B cell (primary cell): ENCODE measurements around the gene CEACAM16. TPM values are rescaled to one million over a fixed set of nuclear protein-coding genes. Genes with fewer than 3 reads are reported as not detected.

ENCODE experiments used
- ATAC-seq: fragments of 200-7000 bp; cut with Tn5 transposase; one replicate; pipeline ENCODE4 v1.10.0; 2021; ENCODE audit warnings: low read depth, mild to moderate bottlenecking, moderate number of reproducible peaks, moderate library complexity
- CTCF ChIA-PET: fragments of 350-600 bp; sonication (Branson Sonifier 250); formaldehyde crosslinking; loops from one replicate; lab custom pipeline; 2021; ENCODE audit warnings: antibody characterized with exemption, inconsistent platforms; lab: Charles Lee
- POLR2A ChIA-PET: fragments of 350-600 bp; sonication (Branson Sonifier 250); formaldehyde crosslinking; loops from one replicate; lab custom pipeline; 2021; ENCODE audit warnings: antibody characterized with exemption; lab: Charles Lee
- DNase-seq: peaks from one replicate; pipeline ENCODE4 v3.0.0; 2013
- H2AFZ ChIP-seq: 2 replicates; pipeline ENCODE4 v1.6.1; 2012; ENCODE audit warnings: mild to moderate bottlenecking, low read depth, low read length; ENCODE audit not compliant: insufficient read depth, poor library complexity, severe bottlenecking
- H3K27ac ChIP-seq, 2 donors: 1 replicate in 1 of 2; 2 replicates in 1 of 2; pipeline ENCODE4 v1.5.1; 2012 to 2013; ENCODE audit warnings: low read length in 2 of 2, mild to moderate bottlenecking in 2 of 2, moderate library complexity in 1 of 2
- H3K27me3 ChIP-seq, 4 experiments: fragments of 200-600 bp in 1 of 4; sonication (generic) in 1 of 4; replicated peaks in 1 of 4; 1 replicate in 2 of 4; 2 replicates in 2 of 4; pipeline versions ENCODE4 v1.6.1 to v1.7.0; 2013 to 2016; ENCODE audit warnings: low read length in 3 of 4, mild to moderate bottlenecking in 2 of 4, mixed read lengths in 1 of 4, moderate library complexity in 1 of 4; ENCODE audit not compliant: insufficient read depth in 4 of 4, control insufficient read depth in 3 of 4; ENCODE audit errors: control extremely low read depth in 1 of 4
- H3K36me3 ChIP-seq, 2 experiments: replicated peaks in 1 of 2; 1 replicate in 1 of 2; 2 replicates in 1 of 2; pipeline versions ENCODE4 v1.6.1 to v1.7.1; 2013; ENCODE audit warnings: low read length in 1 of 2; ENCODE audit not compliant: insufficient read depth in 2 of 2, control insufficient read depth in 1 of 2; ENCODE audit errors: control extremely low read depth in 1 of 2, extremely low read depth in 1 of 2
- H3K4me1 ChIP-seq, 2 donors: fragments of 200-600 bp in 1 of 2; sonication (generic) in 1 of 2; 1 replicate in 1 of 2; 2 replicates in 1 of 2; pipeline versions ENCODE4 v1.5.1 to v1.6.1; 2013 to 2017; ENCODE audit warnings: low read length in 2 of 2; ENCODE audit not compliant: control insufficient read depth in 2 of 2, insufficient read depth in 2 of 2
- H3K4me2 ChIP-seq: replicated peaks from 2 replicates; pipeline ENCODE3; 2012; ENCODE audit warnings: mild to moderate bottlenecking, low read depth, low read length; ENCODE audit not compliant: poor library complexity, severe bottlenecking
- H3K4me3 ChIP-seq, 5 experiments: fragments of 200-600 bp in 1 of 5; sonication (generic) in 1 of 5; 1 replicate in 3 of 5; 2 replicates in 2 of 5; pipeline versions ENCODE4 v1.5.1 to v1.7.0; 2011 to 2016; ENCODE audit warnings: low read length in 4 of 5, mild to moderate bottlenecking in 4 of 5, low read depth in 2 of 5, control low read depth in 1 of 5, moderate library complexity in 1 of 5; ENCODE audit not compliant: insufficient read depth in 1 of 5; ENCODE audit errors: control extremely low read depth in 1 of 5, extremely low read depth in 1 of 5
- H3K79me2 ChIP-seq: fragments of 200-600 bp; sonication (generic); one replicate; pipeline ENCODE4 v1.6.0; 2016; ENCODE audit warnings: low read length; ENCODE audit not compliant: control insufficient read depth, insufficient read depth
- H3K9ac ChIP-seq: fragments of 200-600 bp; sonication (generic); 2 replicates; pipeline ENCODE4 v1.6.1; 2017; ENCODE audit warnings: mild to moderate bottlenecking, low read length, moderate library complexity
- H3K9me3 ChIP-seq, 3 donors: one replicate each; pipeline versions ENCODE4 v1.6.1 to v1.7.1; 2013; ENCODE audit warnings: low read length in 2 of 3; ENCODE audit not compliant: control insufficient read depth in 2 of 3, insufficient read depth in 1 of 3; ENCODE audit errors: control extremely low read depth in 1 of 3
- H4K20me1 ChIP-seq: 2 replicates; pipeline ENCODE4 v1.6.0; 2012; ENCODE audit warnings: mild to moderate bottlenecking, low read length; ENCODE audit not compliant: insufficient read depth, control insufficient read depth, poor library complexity, severe bottlenecking
- H3K27ac Mint-ChIP-seq: one replicate; pipeline ENCODE4 v1.8.0; 2021; ENCODE audit warnings: mixed read lengths
- H3K27me3 Mint-ChIP-seq: one replicate; pipeline ENCODE4 v1.8.0; 2021; ENCODE audit warnings: mixed read lengths
- H3K4me1 Mint-ChIP-seq: one replicate; pipeline ENCODE4 v1.8.0; 2021; ENCODE audit warnings: mixed read lengths
- H3K4me3 Mint-ChIP-seq: one replicate; pipeline ENCODE4 v1.8.0; 2021; ENCODE audit warnings: mixed read lengths
- H3K9me3 Mint-ChIP-seq: one replicate; pipeline ENCODE4 v1.8.0; 2022; ENCODE audit warnings: mixed read lengths; ENCODE audit not compliant: insufficient read depth
- CTCF ChIP-seq: fragments of 200-600 bp; IDR thresholded peaks from one replicate; pipeline ENCODE4 v1.8.0; 2022; ENCODE audit warnings: antibody characterized with exemption, mild to moderate bottlenecking
- EZH2 ChIP-seq: IDR thresholded peaks from 2 replicates; pipeline ENCODE4 v1.6.1; 2012; ENCODE audit warnings: borderline replicate concordance, low read depth, mild to moderate bottlenecking, moderate library complexity, low read length; ENCODE audit not compliant: insufficient read depth, poor library complexity, severe bottlenecking
- WGBS: methylation state at CpG from one replicate; pipeline ENCODE4 v1.1.5; 2013; ENCODE audit warnings: missing lambda C conversion rate; ENCODE audit not compliant: insufficient coverage; 5-methylcytosine and 5-hydroxymethylcytosine counted together
- intact Hi-C: fragments of 100-400 bp; cut with micrococcal nuclease; formaldehyde crosslinking; loops from one replicate; pipeline ENCODE4 v1.10.0; 2022
- polyA plus RNA-seq: library from polyadenylated mRNA; depleted of rRNA; stranded (reverse); fragments of >200 nt; gene quantifications from 2 replicates; pipeline ENCODE4 v1.2.3, GENCODE V29; 2012
- total RNA-seq, 2 donors: library from RNA; stranded (reverse); fragments of 120-200 nt in 1 of 2; gene quantifications; 1 replicate in 1 of 2; 2 replicates in 1 of 2; pipeline versions ENCODE4 v1.2.3 to v1.2.4, GENCODE V29; 2013 to 2022

CEACAM16 gene
- total and polyA plus RNA-seq, 2 donors (not counting 1 experiment from before 2014, with no cell fraction given), result not detected

- no peak for TF ChIP-seq CTCF
- TF ChIP-seq EZH2, result no peak
- no peaks in the 10 kb centered on the region for H3K9me3 Mint-ChIP-seq
- Histone ChIP-seq H3K9me3 (no peaks in the 10 kb centered on the region), H2AFZ (peak overlapping the region; percentile 63), H3K9ac (no peak overlapping the region), H3K4me2 (peak overlapping the region; percentile 86), H3K27ac (peak overlapping the region; percentile 84 to 89), H4K20me1 (no peaks in the 10 kb centered on the region), H3K4me3 (no peak overlapping the region), H3K79me2 (no peaks in the 10 kb centered on the region), H3K4me1 (peaks cover 36 to 54% of the 10 kb centered on the region in 2 donors), H3K36me3 (peaks cover 0 to 6% of the 10 kb centered on the region in 2 experiments), H3K27me3 (no peaks in the 10 kb centered on the region)
- ChIA-PET CTCF (interaction anchor here (1.0 to 1.1 kb wide), 2 partner anchors 23 to 24 kb away, joined by 3 to 4 read pairs; no protein-coding TSS in a partner anchor), POLR2A (no interaction called here)
- H3K4me1 Mint-ChIP-seq, result peaks cover 47% of the 10 kb centered on the region
- H3K27me3 Mint-ChIP-seq, result no peaks in the 10 kb centered on the region
- DNase-seq (no peak), ATAC-seq (no peak)
- WGBS, result 81% methylated on average over 4 of the region's 5 CpGs
- peak overlapping the region; percentile 93 for H3K27ac Mint-ChIP-seq
- intact Hi-C loops, result no loop called here
- H3K4me3 Mint-ChIP-seq, result peak overlapping the region; percentile 95
Observed at GRCh38 chr19:44746616-44746945, 47.6 kb downstream of the CEACAM16 start.

- peaks cover 42 to 56% of the 10 kb centered on the region in 2 donors for H3K4me1 ChIP-seq
Observed at GRCh38 chr19:44746946-44747738, 48.2 kb downstream of the CEACAM16 start.

More at GRCh38 chr19:44746946-44747738, 48.2 kb downstream of the CEACAM16 start:
- Histone ChIP-seq H3K9ac (peak overlapping the region; percentile 72), H3K9me3 (no peaks in the 10 kb centered on the region), H3K36me3 (peaks cover 0 to 6% of the 10 kb centered on the region in 2 experiments), H3K27ac (peak overlapping the region; percentile 84 to 89), H3K4me3 (peak overlapping the region; percentile 58 to 95 (median 81)), H3K79me2 (no peaks in the 10 kb centered on the region), H4K20me1 (no peaks in the 10 kb centered on the region), H3K4me2 (peak overlapping the region; percentile 86), H2AFZ (peak overlapping the region; percentile 63), H3K27me3 (no peaks in the 10 kb centered on the region)
- peak; percentile 89 for DNase-seq
- ChIA-PET POLR2A (interaction anchor here (1.0 kb wide), 1 partner anchor 143 kb away, joined by 5 read pairs; no protein-coding TSS in a partner anchor), CTCF (interaction anchor here (1.0 to 1.1 kb wide), 2 partner anchors 23 kb away, joined by 3 to 4 read pairs; no protein-coding TSS in a partner anchor)
- H3K27ac Mint-ChIP-seq, result peak overlapping the region; percentile 93
- intact Hi-C loops, result loop anchor here (1.0 kb wide), 2 partner anchors 23 to 93 kb away; no protein-coding TSS in a partner anchor
- peak; percentile 67 for ATAC-seq
- peaks cover 51% of the 10 kb centered on the region for H3K4me1 Mint-ChIP-seq
- no peaks in the 10 kb centered on the region for H3K27me3 Mint-ChIP-seq
- peak overlapping the region; percentile 95 for H3K4me3 Mint-ChIP-seq
- no peak for TF ChIP-seq CTCF
- TF ChIP-seq EZH2, result no peak
- no peaks in the 10 kb centered on the region for H3K9me3 Mint-ChIP-seq
- 3% methylated on average over 10 of the region's 34 CpGs for WGBS
